GM20000 (cell line): Measurements from ENCODE around the gene PDE6A.

ENCODE experiments used
- DNase-seq: peaks from one replicate; pipeline ENCODE4 v3.0.0; 2012; ENCODE audit warnings: low spot score
- CTCF ChIP-seq: IDR thresholded peaks from 2 replicates; pipeline ENCODE4 v1.5.1; 2012; ENCODE audit warnings: mild to moderate bottlenecking, control low read depth; ENCODE audit errors: extremely low read depth, missing control alignments

The PDE6A gene

GRCh38 chr5:149838881-149839739 lies 105.5 kb downstream of the PDE6A start:
- TF ChIP-seq CTCF, result no peak

DNA sequence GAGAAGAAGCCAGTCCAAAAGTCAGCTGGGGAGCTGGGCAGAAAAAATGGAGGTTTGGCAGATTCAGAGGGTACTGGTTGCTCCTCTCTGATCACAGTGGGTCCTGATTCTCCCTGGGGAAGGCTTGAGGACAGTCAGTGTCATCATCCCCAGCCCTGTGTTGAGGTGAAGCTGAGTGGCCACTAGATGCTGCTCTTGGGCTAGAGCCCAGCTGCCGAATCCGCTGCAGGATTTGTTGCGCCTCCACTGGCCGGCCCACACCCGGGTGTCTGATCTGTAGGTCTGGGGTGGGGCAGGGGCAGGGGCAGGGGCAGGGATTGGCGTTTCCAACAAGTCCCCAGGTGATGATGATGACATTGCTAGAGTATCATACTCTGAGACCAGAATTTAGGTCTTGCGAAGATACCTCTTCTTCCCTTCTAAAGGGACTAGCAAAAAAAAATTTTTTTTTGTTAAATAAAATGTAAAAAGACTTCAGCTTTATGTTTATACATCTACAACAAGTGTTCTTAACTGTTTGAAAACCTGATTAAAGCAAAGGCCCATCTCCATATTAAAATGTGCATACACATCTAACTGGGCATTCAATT lies 106.8 kb downstream of the PDE6A start:
- no peak for TF ChIP-seq CTCF
- DNase-seq, result no peak

More at GRCh38 chr5:149838881-149839739, 105.5 kb downstream of the PDE6A start:
- DNase-seq, result no peak

DNA sequence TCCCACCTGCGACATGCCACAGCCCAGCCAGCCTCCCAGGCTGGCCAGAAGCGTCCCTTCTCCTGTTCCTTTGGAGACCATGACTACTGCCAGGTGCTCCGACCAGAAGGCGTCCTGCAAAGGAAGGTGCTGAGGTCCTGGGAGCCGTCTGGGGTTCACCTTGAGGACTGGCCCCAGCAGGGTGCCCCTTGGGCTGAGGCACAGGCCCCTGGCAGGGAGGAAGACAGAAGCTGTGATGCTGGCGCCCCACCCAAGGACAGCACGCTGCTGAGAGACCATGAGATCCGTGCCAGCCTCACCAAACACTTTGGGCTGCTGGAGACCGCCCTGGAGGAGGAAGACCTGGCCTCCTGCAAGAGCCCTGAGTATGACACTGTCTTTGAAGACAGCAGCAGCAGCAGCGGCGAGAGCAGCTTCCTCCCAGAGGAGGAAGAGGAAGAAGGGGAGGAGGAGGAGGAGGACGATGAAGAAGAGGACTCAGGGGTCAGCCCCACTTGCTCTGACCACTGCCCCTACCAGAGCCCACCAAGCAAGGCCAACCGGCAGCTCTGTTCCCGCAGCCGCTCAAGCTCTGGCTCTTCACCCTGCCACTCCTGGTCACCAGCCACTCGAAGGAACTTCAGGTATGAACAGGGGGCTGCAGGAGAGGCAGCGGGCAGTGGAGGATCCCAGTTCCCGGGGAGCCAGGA lies 108.0 kb downstream of the PDE6A start:
- DNase-seq, result no peak
- no peak for TF ChIP-seq CTCF

DNA sequence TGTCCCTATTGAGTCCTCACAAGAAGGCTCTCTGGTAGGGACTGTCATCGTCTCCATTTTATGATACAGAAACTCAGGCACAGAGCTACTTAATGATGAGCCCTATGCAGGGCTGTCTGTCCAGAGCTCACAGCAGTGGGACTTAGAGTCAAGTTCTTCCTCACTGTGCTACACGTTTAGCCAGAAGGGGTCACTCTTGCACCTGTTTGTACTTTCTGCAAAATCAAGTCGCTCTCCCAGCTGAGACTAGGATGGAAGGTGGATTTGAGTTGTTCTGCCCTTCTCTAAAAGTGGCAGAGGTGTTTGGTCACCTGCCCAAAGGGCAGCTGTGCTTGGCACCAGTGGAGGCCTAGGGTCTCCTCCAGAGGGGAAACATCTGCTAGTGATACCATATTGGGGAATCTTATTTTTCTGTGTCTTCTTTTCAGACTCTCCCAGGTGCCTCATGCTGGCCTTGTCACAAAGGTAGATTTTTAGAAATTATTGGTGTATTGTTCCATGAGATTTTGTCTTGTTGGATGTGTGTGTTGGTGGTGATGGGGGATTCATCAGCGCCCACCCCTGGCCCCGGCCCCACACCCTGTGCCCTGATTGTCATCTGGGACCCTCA lies 110.2 kb downstream of the PDE6A start:
- DNase-seq, result peak; percentile 63
- TF ChIP-seq CTCF, result peak; percentile 44

DNA sequence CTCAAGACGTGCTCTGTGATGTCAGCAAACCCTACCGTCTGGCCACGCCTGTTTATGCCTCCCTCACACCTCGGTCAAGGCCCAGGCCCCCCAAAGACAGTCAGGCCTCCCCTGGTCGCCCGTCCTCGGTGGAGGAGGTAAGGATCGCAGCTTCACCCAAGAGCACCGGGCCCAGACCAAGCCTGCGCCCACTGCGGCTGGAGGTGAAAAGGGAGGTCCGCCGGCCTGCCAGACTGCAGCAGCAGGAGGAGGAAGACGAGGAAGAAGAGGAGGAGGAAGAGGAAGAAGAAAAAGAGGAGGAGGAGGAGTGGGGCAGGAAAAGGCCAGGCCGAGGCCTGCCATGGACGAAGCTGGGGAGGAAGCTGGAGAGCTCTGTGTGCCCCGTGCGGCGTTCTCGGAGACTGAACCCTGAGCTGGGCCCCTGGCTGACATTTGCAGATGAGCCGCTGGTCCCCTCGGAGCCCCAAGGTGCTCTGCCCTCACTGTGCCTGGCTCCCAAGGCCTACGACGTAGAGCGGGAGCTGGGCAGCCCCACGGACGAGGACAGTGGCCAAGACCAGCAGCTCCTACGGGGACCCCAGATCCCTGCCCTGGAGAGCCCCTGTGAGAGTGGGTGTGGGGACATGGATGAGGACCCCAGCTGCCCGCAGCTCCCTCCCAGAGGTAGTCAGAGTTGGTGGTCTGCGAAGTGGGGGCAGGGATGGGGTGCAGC lies 111.3 kb downstream of the PDE6A start:
- TF ChIP-seq CTCF, result no peak
- DNase-seq, result no peak

DNA sequence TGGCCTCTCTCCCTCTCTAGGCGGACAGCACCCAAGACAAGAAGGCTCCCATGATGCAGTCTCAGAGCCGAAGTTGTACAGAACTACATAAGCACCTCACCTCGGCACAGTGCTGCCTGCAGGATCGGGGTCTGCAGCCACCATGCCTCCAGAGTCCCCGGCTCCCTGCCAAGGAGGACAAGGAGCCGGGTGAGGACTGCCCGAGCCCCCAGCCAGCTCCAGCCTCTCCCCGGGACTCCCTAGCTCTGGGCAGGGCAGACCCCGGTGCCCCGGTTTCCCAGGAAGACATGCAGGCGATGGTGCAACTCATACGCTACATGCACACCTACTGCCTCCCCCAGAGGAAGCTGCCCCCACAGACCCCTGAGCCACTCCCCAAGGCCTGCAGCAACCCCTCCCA lies 112.0 kb downstream of the PDE6A start:
- TF ChIP-seq CTCF, result no peak

More for the DNA sequence above, 112.0 kb downstream of the PDE6A start:
- DNase-seq, result no peak
